ENCODE measurements around the gene LAMA2.

Gene LAMA2

DNA sequence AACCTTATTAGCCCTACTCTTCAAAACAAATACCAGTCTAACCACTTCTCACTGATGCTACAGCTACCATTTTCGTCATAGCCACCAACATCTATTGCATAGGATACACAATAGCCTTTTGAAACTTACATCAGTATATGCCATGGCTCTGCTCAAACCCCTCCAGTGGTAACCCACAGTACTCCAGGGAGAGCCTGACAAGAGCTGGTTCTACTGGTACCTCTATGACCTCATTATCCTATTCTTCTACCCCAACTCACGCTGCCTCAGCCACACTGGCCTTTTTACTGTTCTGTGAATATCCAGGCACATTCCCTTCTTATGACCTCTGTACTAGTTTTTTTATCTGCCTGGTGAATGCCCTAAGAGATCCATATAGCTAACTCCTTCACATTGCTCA, 669.5 kb downstream of the LAMA2 start:
- no peak for DNase-seq

DNA sequence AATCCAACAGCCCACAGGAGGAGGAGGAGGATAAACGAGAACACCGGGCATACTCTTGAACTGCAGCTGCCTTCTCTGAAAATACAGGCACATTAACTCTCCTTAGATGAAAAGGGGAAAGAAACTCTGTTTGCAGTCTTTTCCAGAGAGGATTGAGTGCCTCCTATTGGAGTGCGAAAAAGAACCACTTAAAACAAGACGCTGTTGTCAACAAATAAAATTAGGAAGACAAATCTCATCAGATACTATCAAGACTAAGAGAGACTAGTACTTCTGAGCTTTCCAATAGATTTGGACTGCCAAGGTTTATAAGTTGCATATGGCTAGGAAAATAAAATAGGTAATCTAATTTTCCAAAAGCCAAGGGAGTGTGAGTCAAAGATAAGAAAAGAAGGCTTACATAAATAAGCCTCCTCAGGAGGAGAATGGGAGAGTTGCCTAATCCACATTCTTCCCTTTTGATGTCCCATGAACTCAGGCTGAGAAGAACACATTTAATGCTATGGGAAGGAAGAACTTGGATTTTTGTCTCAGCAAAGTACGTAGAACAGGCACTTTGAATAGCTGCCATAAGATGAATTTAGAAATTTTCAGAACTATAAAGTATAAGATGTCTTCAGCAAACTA, 672.4 kb downstream of the LAMA2 start:
- no peak for DNase-seq

- DNase-seq, result no peak
Observed at GRCh38 chr6:129558248-129558647, 675.3 kb downstream of the LAMA2 start.

DNA sequence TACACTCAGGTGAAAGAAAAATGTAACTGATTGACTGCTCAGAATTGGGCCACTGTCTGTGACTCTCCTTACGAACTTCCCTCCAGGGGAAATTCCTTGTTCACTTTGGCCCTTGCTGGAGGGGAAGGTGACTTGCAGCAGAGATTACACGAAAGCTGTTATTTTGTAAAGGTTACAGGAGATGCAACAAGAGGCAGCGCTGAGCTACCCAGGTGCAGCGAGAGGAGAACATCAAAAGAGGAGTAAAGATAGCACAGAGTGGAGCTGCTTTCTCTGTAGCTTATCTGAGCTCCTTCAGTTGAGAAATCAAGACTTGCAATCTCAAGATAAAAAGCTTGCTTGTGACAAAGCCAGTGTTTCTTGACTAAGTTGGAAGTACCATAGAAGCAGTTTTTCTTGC, 682.4 kb downstream of the LAMA2 start:
- DNase-seq, result peak; percentile 47

DNA sequence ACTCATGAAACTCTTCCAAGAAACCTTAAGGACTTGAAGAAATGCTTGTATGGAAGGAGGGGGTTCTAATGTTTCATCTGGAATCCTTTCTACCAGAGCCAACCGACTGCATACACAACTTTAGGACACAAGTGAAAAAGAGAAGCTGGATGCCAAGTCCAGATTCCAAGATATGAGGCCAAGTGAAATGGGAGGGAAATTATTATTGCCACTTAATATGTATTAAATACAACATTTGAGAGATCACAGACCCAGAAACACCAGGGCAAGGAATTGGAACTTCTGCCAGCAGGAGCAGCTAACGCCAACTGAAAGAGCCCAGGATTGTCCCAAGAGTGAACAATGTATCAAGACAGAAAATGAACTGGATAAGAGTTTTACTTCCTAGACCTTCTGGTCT, 682.9 kb downstream of the LAMA2 start:
- no peak for DNase-seq

Data from hematopoietic multipotent progenitor cell treated with erythropoietin and hydrocortisone succinate and interleukin-3 and kit ligand, for 6 days (in vitro differentiated cells).